ENCODE results near the gene CHRNA5. TPM values are rescaled to one million over a fixed set of nuclear protein-coding genes. Genes with fewer than 3 reads are reported as not detected.

Gene CHRNA5
- total RNA-seq, 4 donors from 2014 or later = 0.33 TPM; not detected in 3

DNA sequence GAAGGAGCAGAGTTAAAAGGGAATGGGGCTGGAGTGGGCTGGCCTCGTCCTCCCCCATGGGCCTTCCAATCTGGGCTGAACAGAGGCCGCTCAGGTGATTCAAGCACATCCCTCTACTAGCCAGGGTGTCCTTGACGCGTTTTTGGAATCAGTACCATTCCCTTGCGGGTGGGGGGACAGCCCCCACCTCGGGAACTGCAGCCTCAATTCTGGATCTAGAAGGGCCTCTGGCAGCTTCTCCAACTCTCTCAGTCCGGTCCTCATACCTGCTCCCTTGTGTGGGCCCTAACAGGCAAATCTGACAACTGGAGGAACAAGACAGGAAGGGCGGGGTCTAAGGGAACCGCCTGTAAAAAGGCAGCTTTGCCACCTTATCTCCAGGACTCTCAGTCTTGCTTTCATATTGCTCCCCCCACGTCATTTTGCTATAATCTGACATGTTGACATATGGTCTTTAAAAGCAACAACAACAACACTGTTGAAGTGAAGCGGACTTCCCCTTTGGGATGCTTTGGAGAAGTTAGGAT is 76.5 kb downstream of the CHRNA5 start:
- intact Hi-C loops (cut with DNase I) = no loop called here
- WGBS, 2 donors = 74 to 75% methylated on average over 11 of the region's 11 CpGs
- no peak for DNase-seq
- TF ChIP-seq POLR2A (IDR thresholded peaks at IDR 0.05) = no peak
- TF ChIP-seq, protein P1, sequence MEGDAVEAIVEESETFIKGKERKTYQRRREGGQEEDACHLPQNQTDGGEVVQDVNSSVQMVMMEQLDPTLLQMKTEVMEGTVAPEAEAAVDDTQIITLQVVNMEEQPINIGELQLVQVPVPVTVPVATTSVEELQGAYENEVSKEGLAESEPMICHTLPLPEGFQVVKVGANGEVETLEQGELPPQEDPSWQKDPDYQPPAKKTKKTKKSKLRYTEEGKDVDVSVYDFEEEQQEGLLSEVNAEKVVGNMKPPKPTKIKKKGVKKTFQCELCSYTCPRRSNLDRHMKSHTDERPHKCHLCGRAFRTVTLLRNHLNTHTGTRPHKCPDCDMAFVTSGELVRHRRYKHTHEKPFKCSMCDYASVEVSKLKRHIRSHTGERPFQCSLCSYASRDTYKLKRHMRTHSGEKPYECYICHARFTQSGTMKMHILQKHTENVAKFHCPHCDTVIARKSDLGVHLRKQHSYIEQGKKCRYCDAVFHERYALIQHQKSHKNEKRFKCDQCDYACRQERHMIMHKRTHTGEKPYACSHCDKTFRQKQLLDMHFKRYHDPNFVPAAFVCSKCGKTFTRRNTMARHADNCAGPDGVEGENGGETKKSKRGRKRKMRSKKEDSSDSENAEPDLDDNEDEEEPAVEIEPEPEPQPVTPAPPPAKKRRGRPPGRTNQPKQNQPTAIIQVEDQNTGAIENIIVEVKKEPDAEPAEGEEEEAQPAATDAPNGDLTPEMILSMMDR (IDR thresholded peaks at IDR 0.05) = no peak
- no peak overlapping the region for H3K27ac ChIP-seq
- no peaks in the 10 kb centered on the region for H3K36me3 ChIP-seq
- peaks cover 5 to 13% of the 10 kb centered on the region in 2 donors for H3K4me1 ChIP-seq
- no peak overlapping the region for H3K4me3 ChIP-seq (replicated peaks in 1 of 3)
- H3K27me3 ChIP-seq = no peaks in the 10 kb centered on the region
- H3K9me3 ChIP-seq = no peaks in the 10 kb centered on the region

DNA sequence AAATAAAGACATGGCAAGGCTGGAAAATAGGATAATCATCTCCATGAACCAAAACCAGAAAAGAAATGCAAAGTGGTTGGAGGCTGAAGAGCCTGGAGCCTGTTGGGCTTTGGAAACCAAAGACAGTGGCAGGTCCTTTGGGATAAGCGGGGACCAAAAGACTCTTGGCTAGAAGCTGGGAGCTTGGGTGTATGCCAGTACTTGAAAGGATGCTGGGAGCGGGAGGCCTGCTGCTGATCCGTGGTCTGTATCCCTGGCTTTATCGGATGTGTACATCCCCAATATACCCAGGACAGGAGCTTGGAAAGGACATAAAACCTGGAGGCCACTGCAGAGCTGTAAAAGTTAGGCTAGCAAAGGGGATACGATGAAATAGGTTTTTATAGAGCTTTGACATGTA is 77.0 kb downstream of the CHRNA5 start:
- no peak overlapping the region for H3K27ac ChIP-seq
- H3K4me3 ChIP-seq (replicated peaks in 1 of 3) = no peak overlapping the region
- H3K36me3 ChIP-seq = no peaks in the 10 kb centered on the region
- H3K9me3 ChIP-seq = no peaks in the 10 kb centered on the region
- peaks cover 5 to 13% of the 10 kb centered on the region in 2 donors for H3K4me1 ChIP-seq
- no peak for DNase-seq
- TF ChIP-seq, protein P1 (IDR thresholded peaks at IDR 0.05) = no peak
- TF ChIP-seq POLR2A (IDR thresholded peaks at IDR 0.05) = no peak
- 82 to 87% methylated on average over 5 of the region's 5 CpGs for WGBS, 2 donors
- intact Hi-C loops (cut with DNase I) = no loop called here
- no peaks in the 10 kb centered on the region for H3K27me3 ChIP-seq

Small RNA genes within 50 kb of the gene (small RNA-seq; reads per million reads assigned to genes)
- not detected for gene AC067863.2

Other genes starting within 250 kb of the CHRNA5 start
- 100 to 1,000 TPM in 2 of 4 donors, 10 to 100 TPM in 2; 19.6 to 211 (median 105) TPM for gene CRABP1, start 225.2 kb upstream of the CHRNA5 start, total RNA-seq
- gene IREB2, start 127.3 kb upstream of the CHRNA5 start, total RNA-seq = 10 to 100 TPM; 40.7 to 71.5 (median 51.0) TPM
- gene HYKK, start 57.9 kb upstream of the CHRNA5 start, total RNA-seq = 10 to 100 TPM in 1 of 4 donors, 1 to 10 TPM in 3; 7.0 to 15.0 (median 9.1) TPM
- gene PSMA4, start 25.1 kb upstream of the CHRNA5 start, total RNA-seq = 100 to 1,000 TPM; 123 to 185 (median 149) TPM
- gene CHRNA3, start 55.5 kb downstream of the CHRNA5 start, total RNA-seq = under 1 TPM in 2 of 4 donors, not detected in 2; 0.27 to 0.93 TPM
- not detected for gene CHRNB4, start 75.7 kb downstream of the CHRNA5 start, total RNA-seq
- gene ADAMTS7, start 245.9 kb downstream of the CHRNA5 start, total RNA-seq = 1 to 10 TPM in 3 of 4 donors, under 1 TPM in 1; 0.68 to 2.5 (median 1.8) TPM